Mesangial cell (primary cell): Measurements from ENCODE around the gene KATNBL1. TPM values are rescaled to one million over a fixed set of nuclear protein-coding genes. Genes with fewer than 3 reads are reported as not detected.

ENCODE experiments used
- total RNA-seq: library from RNA; depleted of rRNA; stranded (reverse); fragments of >200 nt; gene quantifications from 2 replicates; pipeline ENCODE4 v1.2.3, GENCODE V29; 2015

KATNBL1 gene, protein sequence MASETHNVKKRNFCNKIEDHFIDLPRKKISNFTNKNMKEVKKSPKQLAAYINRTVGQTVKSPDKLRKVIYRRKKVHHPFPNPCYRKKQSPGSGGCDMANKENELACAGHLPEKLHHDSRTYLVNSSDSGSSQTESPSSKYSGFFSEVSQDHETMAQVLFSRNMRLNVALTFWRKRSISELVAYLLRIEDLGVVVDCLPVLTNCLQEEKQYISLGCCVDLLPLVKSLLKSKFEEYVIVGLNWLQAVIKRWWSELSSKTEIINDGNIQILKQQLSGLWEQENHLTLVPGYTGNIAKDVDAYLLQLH
- 20.2 and 28.7 TPM in 2 replicates for total RNA-seq

DNA sequence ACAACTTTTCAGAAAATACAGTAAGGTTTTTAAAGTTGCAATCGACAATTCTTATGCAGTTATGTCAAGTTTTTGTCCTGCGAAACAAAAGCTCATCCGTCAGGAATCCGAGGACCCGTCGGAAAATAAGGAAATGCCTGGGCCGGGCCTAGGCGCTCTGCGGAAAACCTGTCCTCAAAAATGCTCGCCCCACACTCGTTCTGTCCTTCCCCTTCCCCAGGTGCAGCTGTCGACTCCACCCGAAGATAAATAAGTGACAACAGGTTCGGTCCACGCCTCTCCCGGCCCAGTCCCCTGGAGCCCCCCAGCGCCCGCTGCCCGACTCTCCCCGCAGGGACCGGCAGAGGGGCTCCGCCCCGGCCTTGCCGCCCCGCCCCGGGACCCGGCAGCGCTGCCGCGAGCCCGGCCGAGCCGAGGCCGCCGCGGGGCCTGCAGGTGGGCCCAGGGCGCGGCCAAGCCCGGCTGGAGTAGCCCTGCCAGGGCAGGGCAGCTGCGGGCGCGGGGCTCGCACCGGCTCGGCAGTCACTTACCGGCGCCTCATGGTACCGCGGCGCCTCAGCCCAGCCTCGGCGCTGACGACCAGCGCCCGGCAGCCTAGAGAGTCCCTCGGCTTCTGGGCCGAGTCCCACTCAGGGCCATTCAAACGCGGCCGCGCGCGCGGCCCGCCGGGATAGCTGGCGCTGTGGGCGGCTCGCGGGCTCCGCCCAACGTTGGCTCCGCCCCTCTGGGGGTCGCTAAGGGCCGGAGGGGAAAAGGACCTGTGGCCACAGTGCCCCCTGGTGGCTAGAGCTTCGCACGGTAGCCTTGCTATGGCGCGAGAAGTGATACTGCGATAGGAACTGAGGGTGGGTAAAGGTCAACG, at the start of gene KATNBL1:
KATNBL1 (minus strand) TSS at position 676 of the 862 bp plus-strand sequence. CDS start 46,420 bp downstream, outside the sequence.

DNA sequence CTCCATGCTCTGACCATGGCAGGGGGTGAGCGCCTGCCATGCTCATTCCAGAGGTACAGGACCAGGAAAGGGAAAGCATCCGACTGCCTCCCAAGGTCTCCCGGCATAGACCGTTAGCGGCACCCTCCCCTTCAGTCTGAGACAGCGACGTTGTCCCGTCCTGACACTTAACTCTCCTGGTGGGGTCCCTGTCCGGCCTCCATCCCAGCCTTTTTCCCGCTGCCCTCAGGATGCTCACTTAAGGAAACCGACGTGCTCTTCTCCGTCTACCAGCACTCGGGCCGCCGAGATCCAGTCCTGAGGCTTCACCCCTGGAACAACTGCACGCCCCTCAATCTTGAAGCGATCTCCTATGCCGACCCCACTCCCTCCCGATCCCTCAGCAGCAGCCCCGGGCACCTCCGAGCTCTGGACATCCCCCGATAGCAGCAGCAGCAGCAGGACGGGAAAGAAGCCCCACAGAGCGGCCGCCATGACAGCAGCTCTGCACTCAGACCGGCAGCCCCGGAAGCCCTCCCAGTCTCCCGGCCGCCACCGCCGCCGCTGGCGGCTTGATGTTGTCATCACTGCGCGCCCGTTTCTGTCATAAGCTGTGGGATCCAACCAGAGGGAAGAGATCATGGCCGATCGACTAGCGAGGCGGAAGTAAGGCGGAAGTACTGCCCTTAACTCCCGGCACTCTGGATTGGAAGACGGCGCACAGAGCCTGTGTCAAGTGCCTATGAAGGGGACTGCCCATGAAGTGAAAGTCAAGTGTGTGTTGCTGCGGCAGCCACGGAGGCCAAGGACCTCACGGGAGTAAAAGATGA, 108.3 kb downstream of the KATNBL1 start, which contains the start of the genes EMC7 and PGBD4:
EMC7 (minus strand) TSS at position 497 of the 809 bp plus-strand sequence; CDS start at position 474, 23 bp downstream.
PGBD4 (plus strand) TSS at position 718 of the 809 bp plus-strand sequence. CDS start 449 bp downstream, outside the sequence.

Other genes starting within 250 kb of the KATNBL1 start
- under 0.01 TPM in 1 of 2 replicates, not detected in the other for gene CHRM5, start 241.6 kb downstream of the KATNBL1 start, total RNA-seq
- gene AVEN, start 170.9 kb downstream of the KATNBL1 start, total RNA-seq, result 7.5 and 16.0 TPM in 2 replicates
- gene EMC7, start 108.2 kb downstream of the KATNBL1 start, total RNA-seq, result 44.0 and 46.4 TPM in 2 replicates
- gene PGBD4, start 108.0 kb downstream of the KATNBL1 start, total RNA-seq, result 0.33 and 1.0 TPM in 2 replicates
- gene EMC4, start 14.9 kb upstream of the KATNBL1 start, total RNA-seq, result 140 and 143 TPM in 2 replicates
- 7.0 and 15.7 TPM in 2 replicates for gene SLC12A6, start 127.7 kb upstream of the KATNBL1 start, total RNA-seq
- 201 and 295 TPM in 2 replicates for gene NOP10, start 133.0 kb upstream of the KATNBL1 start, total RNA-seq
- not detected in 2 replicates for gene NUTM1, start 133.2 kb upstream of the KATNBL1 start, total RNA-seq
- gene LPCAT4, start 157.1 kb upstream of the KATNBL1 start, total RNA-seq, result 17.6 and 23.5 TPM in 2 replicates
- gene GOLGA8A, start 227.7 kb upstream of the KATNBL1 start, total RNA-seq, result 2.9 and 7.0 TPM in 2 replicates